HG03565 (cell line): ENCODE results near the gene ABCA3.
"Not testable (repeated sequence)": the region's sequence is repeated elsewhere in the genome, so short reads cannot be mapped to it uniquely, and the experiment has no call there.

Source experiments
- ATAC-seq: cut with Tn5 transposase; IDR thresholded peaks from one replicate; pipeline ENCODE4 v1.9.1; 2021; ENCODE audit warnings: mild to moderate bottlenecking, moderate library complexity; ENCODE audit not compliant: unreplicated experiment

ABCA3 gene

GRCh38 chr16:2340564-2341455 lies at the start of gene ABCA3:
Gene ABCA3 (minus strand): TSS chr16:2340728. CDS start chr16:2326466, 14,262 bp downstream.
- ATAC-seq: peak; percentile 89

GRCh38 chr16:2388875-2389433 lies 48.4 kb upstream of the ABCA3 start:
- no peak for ATAC-seq

- ATAC-seq: no peak
Observed at GRCh38 chr16:2388139-2388874, 47.8 kb upstream of the ABCA3 start.

- ATAC-seq: no peak
Observed at GRCh38 chr16:2386990-2387389, 46.5 kb upstream of the ABCA3 start.

GRCh38 chr16:2385982-2386381 lies 45.5 kb upstream of the ABCA3 start:
- not testable (repeated sequence) for ATAC-seq

- ATAC-seq: no peak
Observed at GRCh38 chr16:2385190-2385836, 44.8 kb upstream of the ABCA3 start.

- ATAC-seq: no peak
Observed at GRCh38 chr16:2384426-2384825, 43.9 kb upstream of the ABCA3 start.

- no peak for ATAC-seq
Observed at GRCh38 chr16:2383501-2383900, 43.0 kb upstream of the ABCA3 start.

- ATAC-seq: no peak
Observed at GRCh38 chr16:2374644-2375043, 34.1 kb upstream of the ABCA3 start.

- no peak for ATAC-seq
Observed at GRCh38 chr16:2373176-2373575, 32.6 kb upstream of the ABCA3 start.

GRCh38 chr16:2372684-2373083 lies 32.2 kb upstream of the ABCA3 start:
- ATAC-seq: no peak

GRCh38 chr16:2371421-2371820 lies 30.9 kb upstream of the ABCA3 start:
- ATAC-seq: no peak

GRCh38 chr16:2370721-2371120 lies 30.2 kb upstream of the ABCA3 start:
- ATAC-seq: no peak

GRCh38 chr16:2366660-2367309 lies 26.3 kb upstream of the ABCA3 start:
- ATAC-seq: no peak

- ATAC-seq: no peak
Observed at GRCh38 chr16:2365397-2366294, 25.1 kb upstream of the ABCA3 start.

GRCh38 chr16:2364638-2365210 lies 24.2 kb upstream of the ABCA3 start:
- ATAC-seq: no peak

GRCh38 chr16:2362218-2362617 lies 21.7 kb upstream of the ABCA3 start:
- ATAC-seq: no peak

GRCh38 chr16:2361129-2361528 lies 20.6 kb upstream of the ABCA3 start:
- no peak for ATAC-seq

- no peak for ATAC-seq
Observed at GRCh38 chr16:2359919-2360318, 19.4 kb upstream of the ABCA3 start.
